ENCODE results near the gene GINS1. TPM values are rescaled to one million over a fixed set of nuclear protein-coding genes. Genes with fewer than 3 reads are reported as not detected.

GINS1 gene
- total RNA-seq, 2 donors from 2014 or later, result 0.39 to 0.80 TPM

DNA sequence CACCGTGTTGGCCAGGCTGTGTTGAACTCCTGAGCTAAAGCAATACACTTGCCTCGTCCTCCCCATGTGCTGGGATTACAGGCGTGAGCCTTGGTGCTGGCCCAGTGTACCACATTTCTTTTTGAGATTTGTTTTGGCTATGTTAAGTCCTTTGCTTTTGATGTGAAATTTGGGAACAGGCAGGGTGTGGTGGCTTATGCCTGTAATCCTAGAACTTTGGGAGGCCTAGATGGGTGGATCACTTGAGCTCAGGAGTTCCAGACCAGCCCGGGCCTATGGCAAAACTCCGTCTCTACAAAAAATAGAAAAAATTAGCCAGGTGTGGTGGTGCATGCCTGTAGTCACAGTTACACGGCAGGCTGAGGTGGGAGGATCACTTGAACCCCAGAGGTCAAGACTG, 40.2 kb downstream of the GINS1 start:
- no peaks in the 10 kb centered on the region for H3K36me3 Mint-ChIP-seq (ENCODE audit: low read depth)

GRCh38 chr20:25452333-25452732, 44.9 kb downstream of the GINS1 start:
- H3K4me3 Mint-ChIP-seq, result no peak overlapping the region
- H3K27ac Mint-ChIP-seq, result no peak overlapping the region
- H3K9me3 ChIP-seq (ENCODE audit: control insufficient read depth, low read length, poor library complexity, severe bottlenecking), result no peaks in the 10 kb centered on the region
- H3K36me3 Mint-ChIP-seq (ENCODE audit: low read depth), result no peaks in the 10 kb centered on the region
- ATAC-seq (no peak), DNase-seq (no peak)
- H3K27me3 Mint-ChIP-seq, result no peaks in the 10 kb centered on the region
- H3K4me1 Mint-ChIP-seq, result no peaks in the 10 kb centered on the region

More for the DNA sequence above, 40.2 kb downstream of the GINS1 start:
- Mint-ChIP-seq H3K27ac (no peak overlapping the region), H3K4me1 (no peaks in the 10 kb centered on the region), H3K27me3 (no peaks in the 10 kb centered on the region), H3K4me3 (no peak overlapping the region)
- no peak for DNase-seq
- ATAC-seq, result no peak
- no peaks in the 10 kb centered on the region for H3K9me3 ChIP-seq (ENCODE audit: control insufficient read depth, low read length, poor library complexity, severe bottlenecking)

GRCh38 chr20:25453035-25453810, 45.8 kb downstream of the GINS1 start:
- H3K4me3 Mint-ChIP-seq, result no peak overlapping the region
- DNase-seq (no peak), ATAC-seq (no peak)
- peaks cover 2% of the 10 kb centered on the region for H3K4me1 Mint-ChIP-seq
- H3K27me3 Mint-ChIP-seq, result no peaks in the 10 kb centered on the region
- H3K9me3 ChIP-seq (ENCODE audit: control insufficient read depth, low read length, poor library complexity, severe bottlenecking), result no peaks in the 10 kb centered on the region
- no peaks in the 10 kb centered on the region for H3K36me3 Mint-ChIP-seq (ENCODE audit: low read depth)
- no peak overlapping the region for H3K27ac Mint-ChIP-seq

GRCh38 chr20:25454153-25454900, 46.9 kb downstream of the GINS1 start:
- no peaks in the 10 kb centered on the region for H3K9me3 ChIP-seq (ENCODE audit: control insufficient read depth, low read length, poor library complexity, severe bottlenecking)
- ATAC-seq (no peak), DNase-seq (no peak)
- Mint-ChIP-seq H3K4me3 (no peak overlapping the region), H3K36me3 (ENCODE audit: low read depth) (no peaks in the 10 kb centered on the region), H3K4me1 (peaks cover 2% of the 10 kb centered on the region), H3K27ac (no peak overlapping the region), H3K27me3 (no peaks in the 10 kb centered on the region)

GRCh38 chr20:25457886-25458680, 50.6 kb downstream of the GINS1 start:
- ATAC-seq (no peak), DNase-seq (no peak)
- no peak overlapping the region for H3K27ac Mint-ChIP-seq
- H3K4me3 Mint-ChIP-seq, result no peak overlapping the region
- peaks cover 4% of the 10 kb centered on the region for H3K4me1 Mint-ChIP-seq
- H3K9me3 ChIP-seq (ENCODE audit: control insufficient read depth, low read length, poor library complexity, severe bottlenecking), result no peaks in the 10 kb centered on the region
- no peaks in the 10 kb centered on the region for H3K36me3 Mint-ChIP-seq (ENCODE audit: low read depth)
- no peaks in the 10 kb centered on the region for H3K27me3 Mint-ChIP-seq

GRCh38 chr20:25459111-25459830, 51.8 kb downstream of the GINS1 start:
- Mint-ChIP-seq H3K36me3 (ENCODE audit: low read depth) (no peaks in the 10 kb centered on the region), H3K27me3 (no peaks in the 10 kb centered on the region), H3K4me1 (peaks cover 4% of the 10 kb centered on the region), H3K4me3 (no peak overlapping the region), H3K27ac (no peak overlapping the region)
- DNase-seq, result no peak
- H3K9me3 ChIP-seq (ENCODE audit: control insufficient read depth, low read length, poor library complexity, severe bottlenecking), result no peaks in the 10 kb centered on the region
- no peak for ATAC-seq

GRCh38 chr20:25459916-25460535, 52.6 kb downstream of the GINS1 start:
- Mint-ChIP-seq H3K27ac (no peak overlapping the region), H3K27me3 (no peaks in the 10 kb centered on the region), H3K4me3 (no peak overlapping the region), H3K4me1 (peaks cover 4% of the 10 kb centered on the region), H3K36me3 (ENCODE audit: low read depth) (no peaks in the 10 kb centered on the region)
- no peaks in the 10 kb centered on the region for H3K9me3 ChIP-seq (ENCODE audit: control insufficient read depth, low read length, poor library complexity, severe bottlenecking)
- ATAC-seq (no peak), DNase-seq (no peak)

DNA sequence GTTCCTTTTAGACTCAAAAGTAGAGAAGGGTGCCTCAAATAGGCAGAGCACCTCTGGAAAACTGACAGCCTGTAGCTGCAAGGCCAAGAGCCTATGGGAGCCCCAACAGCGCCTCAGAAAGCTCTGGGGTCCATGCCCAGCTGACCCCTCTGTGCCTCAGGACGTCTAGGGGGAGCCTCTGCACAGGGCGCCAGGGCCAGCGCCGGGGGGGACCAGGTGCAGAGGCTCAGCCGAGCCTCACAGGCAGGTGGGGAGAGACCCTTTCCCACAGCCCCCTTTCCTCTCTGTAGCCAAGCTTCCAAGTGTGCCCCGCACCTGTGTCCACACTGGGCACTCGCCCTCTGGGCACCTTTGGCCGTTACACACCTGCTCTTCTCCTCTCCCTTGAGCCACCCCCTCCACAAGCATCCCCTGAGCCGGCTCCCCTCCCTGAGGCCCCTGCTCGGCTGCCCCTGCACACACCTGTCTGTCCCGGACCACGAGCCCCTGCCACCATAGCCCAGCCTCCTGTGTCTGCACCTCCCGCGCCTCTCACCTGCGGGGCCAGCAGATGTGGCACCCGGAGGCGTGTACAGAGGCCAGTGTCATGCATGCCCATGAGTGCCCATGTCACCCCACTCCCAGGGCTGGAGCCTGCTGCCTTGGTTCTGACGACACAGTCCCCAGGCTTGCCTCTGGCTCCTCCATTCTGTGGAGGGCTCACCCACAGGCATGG, 53.2 kb downstream of the GINS1 start:
- ATAC-seq (no peak), DNase-seq (no peak)
- H3K4me1 Mint-ChIP-seq, result peaks cover 4% of the 10 kb centered on the region
- no peaks in the 10 kb centered on the region for H3K9me3 ChIP-seq (ENCODE audit: control insufficient read depth, low read length, poor library complexity, severe bottlenecking)
- H3K27me3 Mint-ChIP-seq, result no peaks in the 10 kb centered on the region
- H3K4me3 Mint-ChIP-seq, result no peak overlapping the region
- H3K36me3 Mint-ChIP-seq (ENCODE audit: low read depth), result no peaks in the 10 kb centered on the region
- H3K27ac Mint-ChIP-seq, result no peak overlapping the region

GRCh38 chr20:25461281-25461650, 53.8 kb downstream of the GINS1 start:
- H3K9me3 ChIP-seq (ENCODE audit: control insufficient read depth, low read length, poor library complexity, severe bottlenecking), result no peaks in the 10 kb centered on the region
- Mint-ChIP-seq H3K4me1 (peaks cover 4% of the 10 kb centered on the region), H3K4me3 (no peak overlapping the region), H3K27me3 (no peaks in the 10 kb centered on the region), H3K27ac (no peak overlapping the region), H3K36me3 (ENCODE audit: low read depth) (no peaks in the 10 kb centered on the region)
- no peak for ATAC-seq
- DNase-seq, result no peak

GRCh38 chr20:25461786-25462545, 54.5 kb downstream of the GINS1 start:
- Mint-ChIP-seq H3K4me1 (peaks cover 4% of the 10 kb centered on the region), H3K36me3 (ENCODE audit: low read depth) (no peaks in the 10 kb centered on the region), H3K27me3 (no peaks in the 10 kb centered on the region), H3K4me3 (no peak overlapping the region), H3K27ac (no peak overlapping the region)
- DNase-seq (no peak), ATAC-seq (no peak)
- H3K9me3 ChIP-seq (ENCODE audit: control insufficient read depth, low read length, poor library complexity, severe bottlenecking), result no peaks in the 10 kb centered on the region

- Mint-ChIP-seq H3K4me1 (peaks cover 3% of the 10 kb centered on the region), H3K4me3 (no peak overlapping the region), H3K36me3 (ENCODE audit: low read depth) (no peaks in the 10 kb centered on the region), H3K27ac (no peak overlapping the region), H3K27me3 (no peaks in the 10 kb centered on the region)
- no peaks in the 10 kb centered on the region for H3K9me3 ChIP-seq (ENCODE audit: control insufficient read depth, low read length, poor library complexity, severe bottlenecking)
- DNase-seq, result no peak
- no peak for ATAC-seq
These were observed 57.2 kb downstream of the GINS1 start for GRCh38 chr20:25464501-25465242.
